Measurements from ENCODE around the gene GLYATL3. TPM values are rescaled to one million over a fixed set of nuclear protein-coding genes. Genes with fewer than 3 reads are reported as not detected.

GLYATL3 gene
- total and polyA plus RNA-seq, 2 of the 4 experiments (the other 2 are of a cell fraction), result not detected

DNA sequence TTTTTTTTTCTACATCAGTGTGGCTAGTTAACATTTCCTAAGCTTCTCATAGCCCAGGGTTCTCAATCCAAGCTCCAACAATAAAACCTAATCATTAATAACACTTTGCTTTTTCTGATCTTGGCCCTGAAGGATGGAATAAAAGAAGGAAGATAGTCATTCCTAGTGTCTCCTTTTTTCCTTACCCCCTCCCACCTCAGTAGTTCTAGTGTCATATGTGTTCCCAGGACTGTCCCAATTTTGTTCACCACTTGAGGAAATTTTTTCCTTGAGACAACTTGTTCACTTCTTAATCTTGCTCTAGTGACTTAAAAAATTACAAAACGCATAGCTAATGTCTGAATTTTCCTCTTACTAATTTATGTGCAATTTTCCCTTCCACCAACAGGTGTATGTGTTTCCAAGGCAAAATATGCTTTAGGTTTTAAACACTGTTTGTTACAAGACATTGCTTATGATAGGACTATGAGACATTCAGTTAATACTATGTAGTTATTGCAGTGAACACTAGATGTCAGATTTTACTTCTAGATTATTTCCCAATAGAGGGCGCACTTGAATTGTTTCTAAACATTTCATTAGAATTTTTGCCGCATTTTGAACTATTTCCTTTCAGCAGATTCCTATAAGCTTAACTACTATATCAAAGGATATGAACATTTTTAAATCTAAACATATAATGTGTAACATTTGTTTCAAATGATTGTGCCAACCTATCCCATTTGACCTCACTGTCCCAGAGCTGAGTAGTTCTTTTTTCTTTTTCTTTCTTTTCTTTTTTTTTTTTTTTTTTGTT, 32.2 kb downstream of the GLYATL3 start:
- Histone ChIP-seq H3K9me3 (ENCODE audit: control insufficient read depth, insufficient read depth, low read length) (no peaks in the 10 kb centered on the region), H3K9me1 (ENCODE audit: insufficient read depth, low read length) (no peaks in the 10 kb centered on the region), H2AK9ac (replicated peaks; ENCODE audit: low read depth, low read length, poor library complexity) (no peak overlapping the region), H2BK20ac (ENCODE audit: low read depth, low read length) (no peak overlapping the region), H3K27me3 (ENCODE audit: control insufficient read depth, insufficient read depth, low read length) (no peaks in the 10 kb centered on the region), H3K27ac (ENCODE audit: insufficient read depth, low read length) (no peak overlapping the region), H3K18ac (ENCODE audit: low read depth, low read length) (no peak overlapping the region), H2AFZ (replicated peaks; ENCODE audit: low read length, poor library complexity) (no peak overlapping the region), H3K79me1 (ENCODE audit: low read depth in 1 of 2, low read length in 2 of 2) (no peaks in the 10 kb centered on the region), H3K14ac (replicated peaks; ENCODE audit: low read depth, low read length) (no peak overlapping the region), H4K20me1 (ENCODE audit: insufficient read depth, low read length) (no peaks in the 10 kb centered on the region), H3K36me3 (ENCODE audit: control insufficient read depth, insufficient read depth, low read length) (no peaks in the 10 kb centered on the region), H3K4me2 (ENCODE audit: low read depth, low read length) (peak overlapping the region; percentile 31; the same call in 1 of the 2 replicates), H2BK120ac (ENCODE audit: low read depth, low read length) (no peak overlapping the region), H4K8ac (ENCODE audit: low read depth in 2 of 2, low read length in 2 of 2) (no peak overlapping the region), H4K5ac (ENCODE audit: low read depth, low read length) (no peak overlapping the region), H4K91ac (ENCODE audit: insufficient read depth, low read depth, low read length) (no peak overlapping the region), H2BK5ac (ENCODE audit: low read depth, low read length, poor library complexity, severe bottlenecking) (no peak overlapping the region), H3K23ac (ENCODE audit: low read depth, low read length) (no peak overlapping the region), H2AK5ac (ENCODE audit: low read depth, low read length) (no peak overlapping the region), H3K4me1 (ENCODE audit: control insufficient read depth, insufficient read depth, low read length) (no peaks in the 10 kb centered on the region), H3K4me3 (ENCODE audit: insufficient read depth, low read depth, low read length) (no peak overlapping the region), H3K4ac (ENCODE audit: low read depth, low read length) (no peak overlapping the region), H2BK15ac (ENCODE audit: low read depth, low read length) (no peak overlapping the region), H3K9ac (ENCODE audit: low read depth, low read length) (no peak overlapping the region), H3K56ac (ENCODE audit: extremely low read depth, insufficient read depth, low read length) (no peak overlapping the region)
- in situ Hi-C loops (cut with MboI; ENCODE audit: low sequenced_read_pairs) (loop anchor here (25.0 kb wide), 1 partner anchor 305 kb away; no protein-coding TSS in a partner anchor), dilution Hi-C loops (cut with HindIII; ENCODE audit: low sequenced_read_pairs, unreplicated experiment) (no loop called here), intact Hi-C loops (cut with micrococcal nuclease) (loop anchor here (1.0 to 2.0 kb wide), 2 partner anchors 75 to 319 kb away; no protein-coding TSS in a partner anchor)
- no TSS peak for BruUV-seq (replicated peaks)
- ChIA-PET POLR2A (ENCODE audit: unreplicated experiment) (interaction anchor here (0.5 kb wide), 1 partner anchor 37 kb away, joined by 9 read pairs; no protein-coding TSS in a partner anchor), CTCF (interaction anchor here (0.5 to 3.4 kb wide), 14 partner anchors 9 to 374 kb away, joined by 3 to 14 read pairs (median 3); no protein-coding TSS in a partner anchor)
- peak; percentile 97 for ATAC-seq (ENCODE audit: low read depth)
- WGBS, 2 experiments (ENCODE audit: extremely low coverage in 2 of 2, insufficient read length in 1 of 2), result no CpG with 5 or more reads among the region's 3 CpGs
- peak; percentile 54 for DNase-seq
- TF ChIP-seq, protein P1, sequence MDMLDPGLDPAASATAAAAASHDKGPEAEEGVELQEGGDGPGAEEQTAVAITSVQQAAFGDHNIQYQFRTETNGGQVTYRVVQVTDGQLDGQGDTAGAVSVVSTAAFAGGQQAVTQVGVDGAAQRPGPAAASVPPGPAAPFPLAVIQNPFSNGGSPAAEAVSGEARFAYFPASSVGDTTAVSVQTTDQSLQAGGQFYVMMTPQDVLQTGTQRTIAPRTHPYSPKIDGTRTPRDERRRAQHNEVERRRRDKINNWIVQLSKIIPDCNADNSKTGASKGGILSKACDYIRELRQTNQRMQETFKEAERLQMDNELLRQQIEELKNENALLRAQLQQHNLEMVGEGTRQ (IDR thresholded peaks at IDR 0.05; ENCODE audit: low read depth, low read length), result no peak
- no peak for TF ChIP-seq NFE2L2 (IDR thresholded peaks at IDR 0.05; ENCODE audit: low read depth, low read length)
- TF ChIP-seq CHD1 (IDR thresholded peaks at IDR 0.05; ENCODE audit: low read depth, low read length), result no peak
- no peak for TF ChIP-seq MAFK (IDR thresholded peaks at IDR 0.05; ENCODE audit: low read depth, low read length)
- no peak for TF ChIP-seq RFX5 (IDR thresholded peaks at IDR 0.05; ENCODE audit: low read depth, low read length)
- no peak for TF ChIP-seq MXI1 (IDR thresholded peaks at IDR 0.05; ENCODE audit: borderline replicate concordance, low read depth, low read length)
- TF ChIP-seq BHLHE40 (IDR thresholded peaks at IDR 0.05; ENCODE audit: low read depth, low read length), result no peak
- peak; percentile 54 for TF ChIP-seq SMC3 (IDR thresholded peaks at IDR 0.05; ENCODE audit: low read depth, low read length)
- no peak for TF ChIP-seq RCOR1 (IDR thresholded peaks at IDR 0.05; ENCODE audit: insufficient replicate concordance, low read length)
- no peak for TF ChIP-seq MAZ (IDR thresholded peaks at IDR 0.05; ENCODE audit: borderline replicate concordance, low read depth, low read length)
- TF ChIP-seq POLR2A (IDR thresholded peaks at IDR 0.05; ENCODE audit: low read depth, low read length), result no peak
- peak; percentile 71 for TF ChIP-seq CEBPB (IDR thresholded peaks at IDR 0.05; ENCODE audit: low read depth, low read length)
- TF ChIP-seq, protein P2, sequence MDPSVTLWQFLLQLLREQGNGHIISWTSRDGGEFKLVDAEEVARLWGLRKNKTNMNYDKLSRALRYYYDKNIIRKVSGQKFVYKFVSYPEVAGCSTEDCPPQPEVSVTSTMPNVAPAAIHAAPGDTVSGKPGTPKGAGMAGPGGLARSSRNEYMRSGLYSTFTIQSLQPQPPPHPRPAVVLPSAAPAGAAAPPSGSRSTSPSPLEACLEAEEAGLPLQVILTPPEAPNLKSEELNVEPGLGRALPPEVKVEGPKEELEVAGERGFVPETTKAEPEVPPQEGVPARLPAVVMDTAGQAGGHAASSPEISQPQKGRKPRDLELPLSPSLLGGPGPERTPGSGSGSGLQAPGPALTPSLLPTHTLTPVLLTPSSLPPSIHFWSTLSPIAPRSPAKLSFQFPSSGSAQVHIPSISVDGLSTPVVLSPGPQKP (IDR thresholded peaks at IDR 0.05; ENCODE audit: borderline replicate concordance, low read depth, low read length), result no peak
- TF ChIP-seq, protein P3, sequence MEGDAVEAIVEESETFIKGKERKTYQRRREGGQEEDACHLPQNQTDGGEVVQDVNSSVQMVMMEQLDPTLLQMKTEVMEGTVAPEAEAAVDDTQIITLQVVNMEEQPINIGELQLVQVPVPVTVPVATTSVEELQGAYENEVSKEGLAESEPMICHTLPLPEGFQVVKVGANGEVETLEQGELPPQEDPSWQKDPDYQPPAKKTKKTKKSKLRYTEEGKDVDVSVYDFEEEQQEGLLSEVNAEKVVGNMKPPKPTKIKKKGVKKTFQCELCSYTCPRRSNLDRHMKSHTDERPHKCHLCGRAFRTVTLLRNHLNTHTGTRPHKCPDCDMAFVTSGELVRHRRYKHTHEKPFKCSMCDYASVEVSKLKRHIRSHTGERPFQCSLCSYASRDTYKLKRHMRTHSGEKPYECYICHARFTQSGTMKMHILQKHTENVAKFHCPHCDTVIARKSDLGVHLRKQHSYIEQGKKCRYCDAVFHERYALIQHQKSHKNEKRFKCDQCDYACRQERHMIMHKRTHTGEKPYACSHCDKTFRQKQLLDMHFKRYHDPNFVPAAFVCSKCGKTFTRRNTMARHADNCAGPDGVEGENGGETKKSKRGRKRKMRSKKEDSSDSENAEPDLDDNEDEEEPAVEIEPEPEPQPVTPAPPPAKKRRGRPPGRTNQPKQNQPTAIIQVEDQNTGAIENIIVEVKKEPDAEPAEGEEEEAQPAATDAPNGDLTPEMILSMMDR (conservative IDR thresholded peaks at IDR 0.05; ENCODE audit: low read depth, low read length), result peak; percentile 99

Measured in IMR-90 (cell line).